ENCODE data around the gene CRTC2.
"Not testable (repeated sequence)": the region's sequence is repeated elsewhere in the genome, so short reads cannot be mapped to it uniquely, and the experiment has no call there.

Gene CRTC2

GRCh38 chr1:153958111-153958960 is at the start of gene CRTC2:
TSS of gene CRTC2 (minus strand) at chr1:153958612. CDS start at chr1:153958497, 115 bp downstream.
- DNase-seq (ENCODE audit: low read depth in 3 of 3): peak; percentile 94 to 97 (median 97)

GRCh38 chr1:154006136-154006535 is 47.7 kb upstream of the CRTC2 start:
- DNase-seq (ENCODE audit: low read depth in 3 of 3): no peak

GRCh38 chr1:154000420-154000819 is 42.0 kb upstream of the CRTC2 start:
- DNase-seq (ENCODE audit: low read depth in 3 of 3): no peak

GRCh38 chr1:153996882-153997281 is 38.5 kb upstream of the CRTC2 start:
- DNase-seq (ENCODE audit: low read depth in 3 of 3): not testable (repeated sequence)

GRCh38 chr1:153995640-153996039 is 37.2 kb upstream of the CRTC2 start:
- DNase-seq (ENCODE audit: low read depth in 3 of 3): no peak

DNA sequence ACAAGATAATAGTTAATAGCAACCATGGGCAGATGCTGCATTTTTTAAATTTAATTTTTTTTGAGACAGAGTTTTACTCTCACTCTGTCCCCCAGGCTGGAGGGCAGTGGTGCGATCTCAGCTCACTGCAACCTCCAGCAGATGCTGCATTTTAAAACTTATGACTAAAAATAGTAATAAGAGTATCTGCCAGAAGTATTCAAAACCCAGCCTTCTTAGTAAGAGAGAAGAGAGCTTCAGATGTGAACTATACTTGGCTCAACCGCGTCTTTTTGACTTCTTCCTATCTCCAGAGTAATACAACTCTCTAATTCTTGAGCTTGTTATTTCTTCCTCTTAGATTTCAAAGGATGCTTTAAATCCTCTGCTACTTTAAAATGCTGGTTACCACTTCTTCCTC is 36.8 kb upstream of the CRTC2 start:
- DNase-seq (ENCODE audit: low read depth in 3 of 3): no peak

DNA sequence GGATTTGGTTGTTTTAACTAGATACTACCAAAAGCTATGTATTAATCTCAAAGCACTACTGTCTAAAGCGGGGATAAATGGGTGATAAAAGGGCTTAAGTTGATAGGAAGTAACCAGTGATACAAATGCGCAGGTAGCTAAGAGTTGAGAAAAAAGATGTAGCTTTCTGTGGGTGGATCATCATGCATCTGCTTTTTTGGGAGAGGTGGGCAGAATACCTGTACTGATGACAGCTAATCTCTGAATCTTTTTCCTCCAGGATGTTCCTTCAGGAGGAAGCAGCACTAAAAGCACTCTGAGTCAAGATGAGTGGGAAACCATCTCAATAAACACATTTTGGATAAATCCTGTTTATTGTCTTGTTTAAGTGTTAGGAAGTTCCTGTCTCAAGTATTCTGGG is 33.4 kb upstream of the CRTC2 start:
- DNase-seq (ENCODE audit: low read depth in 3 of 3): no peak

GRCh38 chr1:153991151-153991630 is 32.8 kb upstream of the CRTC2 start:
- DNase-seq (ENCODE audit: low read depth in 3 of 3): no peak

- peak; percentile 68 to 81 (median 80) for DNase-seq (ENCODE audit: low read depth in 3 of 3)
Observed at GRCh38 chr1:153990468-153991150, 32.2 kb upstream of the CRTC2 start, which contains the start of gene RPS27. TSS of gene RPS27 (plus strand) at chr1:153990762. CDS start at chr1:153990797, 35 bp downstream.

DNA sequence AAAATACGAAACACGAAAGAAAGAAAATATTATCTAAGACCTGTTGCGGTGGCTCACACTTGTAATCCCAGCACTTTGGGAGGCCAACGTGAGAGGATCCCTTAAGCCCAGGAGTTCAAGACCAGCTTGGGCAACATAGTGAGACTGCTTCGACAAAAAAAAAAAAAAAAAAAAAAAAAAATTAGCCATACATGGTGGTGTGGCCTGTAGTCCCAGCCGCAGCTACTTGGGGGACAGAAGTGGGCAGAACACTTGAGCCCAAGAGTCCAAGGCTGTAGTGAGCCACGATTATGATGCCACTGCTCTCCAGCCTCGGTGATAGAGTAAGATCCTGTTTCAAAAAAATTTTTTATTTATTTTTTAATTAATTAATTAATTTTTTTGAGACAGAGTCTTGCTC is 29.2 kb upstream of the CRTC2 start:
- DNase-seq (ENCODE audit: low read depth in 3 of 3): no peak

DNA sequence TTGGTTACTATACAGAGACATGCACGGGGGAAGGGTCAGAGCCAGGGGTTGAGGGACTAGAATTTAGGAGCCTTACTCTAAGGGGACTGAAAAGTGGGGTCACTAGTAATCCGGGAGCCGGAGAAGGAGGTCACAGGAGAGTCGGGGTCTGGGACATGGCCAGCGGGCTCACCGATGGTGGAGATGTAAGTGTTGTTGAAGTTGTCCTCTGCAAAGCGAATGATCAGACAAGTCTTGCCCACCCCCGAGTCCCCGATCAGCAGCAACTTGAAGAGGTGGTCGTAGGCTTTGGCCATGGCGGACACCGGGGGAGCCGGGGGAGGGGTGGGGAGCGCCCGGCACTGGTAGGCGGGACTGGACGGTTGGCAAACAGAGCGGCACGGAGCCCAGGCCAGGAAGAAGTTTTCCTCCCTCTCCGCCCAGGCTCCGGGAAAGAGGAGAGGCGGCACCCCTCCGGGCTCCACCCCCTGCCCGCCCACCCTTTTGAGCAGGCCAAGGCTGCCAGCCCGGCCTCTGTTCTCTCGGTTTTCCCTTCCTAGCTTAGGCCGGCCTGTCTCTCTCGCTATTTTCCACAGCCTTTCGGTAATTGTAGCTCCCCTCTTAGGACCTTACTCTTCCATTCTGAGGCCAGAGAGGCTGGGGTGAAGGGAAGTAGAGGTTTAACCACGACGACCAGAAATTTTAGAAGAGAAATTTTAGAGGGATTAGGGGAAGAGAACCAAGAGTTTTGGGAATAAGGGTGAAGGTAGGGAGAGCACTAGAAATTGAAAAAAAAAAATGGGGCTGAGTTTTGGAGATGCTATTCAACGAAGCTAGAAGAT is 27.7 kb upstream of the CRTC2 start, which contains the start of gene RAB13:
Gene RAB13 (minus strand): TSS at position 399 of the 821 bp plus-strand sequence. CDS start 103 bp downstream, at position 296.
- no peak for DNase-seq (ENCODE audit: low read depth in 3 of 3)

GRCh38 chr1:153985341-153985912 is 27.0 kb upstream of the CRTC2 start:
- peak in 1 of 3 experiments; percentile 53 for DNase-seq (ENCODE audit: low read depth in 3 of 3)

DNA sequence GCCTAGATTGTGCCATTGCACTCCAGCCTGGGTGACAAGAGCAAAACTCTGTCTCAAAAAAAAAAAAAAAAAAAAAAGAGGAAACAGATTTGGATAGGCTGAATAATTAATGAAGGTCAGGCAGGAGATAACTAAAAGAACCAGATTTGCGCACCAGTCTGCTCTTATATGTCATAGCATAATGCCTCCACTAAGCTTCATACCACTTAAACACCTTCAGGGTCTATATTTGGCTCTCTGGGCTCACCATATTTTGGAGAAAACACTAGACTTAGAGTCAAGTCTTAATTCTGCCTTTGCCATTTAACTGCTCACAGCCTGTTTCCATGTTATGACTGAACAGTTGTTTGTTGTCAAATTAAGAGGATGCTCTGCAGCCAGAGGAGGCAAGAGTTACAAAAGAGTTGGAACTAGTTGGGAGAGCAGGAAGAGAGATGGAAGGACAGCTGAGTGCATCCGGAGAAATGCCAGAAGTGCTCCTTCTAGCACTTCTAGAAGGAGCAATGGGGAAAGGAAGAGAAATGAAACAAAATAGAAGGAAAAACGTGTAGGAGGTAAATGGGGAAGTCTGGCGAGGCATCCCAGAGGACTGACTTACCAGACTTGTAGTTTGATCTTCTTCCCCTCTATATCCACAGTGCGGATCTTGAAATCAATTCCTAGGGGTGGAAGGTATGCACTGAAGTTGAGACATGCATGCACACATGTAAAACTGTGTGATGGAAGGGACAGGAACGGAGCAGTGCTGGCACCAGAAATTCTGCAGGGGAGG is 25.9 kb upstream of the CRTC2 start:
- no peak for DNase-seq (ENCODE audit: low read depth in 3 of 3)

DNA sequence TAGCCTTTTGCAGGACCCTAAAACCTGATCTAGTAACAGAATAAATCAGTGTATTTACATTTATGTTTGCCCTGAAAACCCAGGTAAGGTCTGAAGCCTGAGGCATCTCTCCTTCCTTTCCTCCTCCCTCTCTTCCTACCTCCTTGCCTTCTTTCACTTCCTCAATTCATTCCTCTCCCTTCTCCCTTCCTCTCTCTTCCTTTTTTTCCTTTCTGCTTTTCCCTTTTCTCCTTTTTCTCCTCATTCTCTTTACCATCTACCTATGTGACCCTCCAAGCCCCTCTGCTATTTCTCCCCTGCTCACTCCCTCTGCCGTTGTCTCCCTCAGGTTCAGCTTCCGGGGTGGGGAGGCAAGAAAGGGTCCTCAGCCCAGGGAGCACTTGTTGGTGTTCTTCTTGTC is 23.3 kb upstream of the CRTC2 start:
- not testable (repeated sequence) for DNase-seq (ENCODE audit: low read depth in 3 of 3)

- not testable (repeated sequence) for DNase-seq (ENCODE audit: low read depth in 3 of 3)
Observed at GRCh38 chr1:153979091-153979490, 20.7 kb upstream of the CRTC2 start.

DNA sequence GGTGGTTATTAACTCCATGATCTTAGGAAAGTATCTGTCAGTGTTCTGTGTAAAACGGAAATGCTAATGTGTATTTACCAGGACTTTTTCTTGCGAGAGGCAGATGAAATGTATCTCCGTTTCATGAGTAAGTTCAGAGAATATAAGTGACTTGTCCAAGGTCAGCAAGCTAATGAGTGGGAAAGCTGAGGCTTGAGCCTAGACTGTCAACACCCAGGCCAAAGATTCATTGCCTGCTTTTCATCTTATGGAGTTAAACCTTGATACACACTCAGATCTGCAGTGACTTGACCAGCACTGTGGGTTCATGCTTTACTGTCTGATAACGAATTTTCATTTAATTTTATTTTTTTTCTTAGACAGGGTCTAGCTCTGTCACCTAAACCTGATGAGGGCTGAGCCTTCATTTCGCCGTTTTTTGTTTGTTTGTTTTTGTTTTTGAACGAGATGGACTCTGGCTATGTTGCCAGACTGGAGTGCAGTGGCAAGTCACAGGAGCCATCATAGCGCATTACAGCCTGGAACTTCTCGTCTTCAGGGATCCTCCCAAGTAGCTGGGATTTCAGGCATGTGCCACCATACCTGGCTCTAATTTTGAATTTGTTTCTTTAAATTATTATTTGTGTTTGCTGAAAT is 20.0 kb upstream of the CRTC2 start:
- DNase-seq (ENCODE audit: low read depth in 3 of 3): no peak

- peak; percentile 74 to 86 (median 80) for DNase-seq (ENCODE audit: low read depth in 3 of 3)
Observed at GRCh38 chr1:153977250-153978240, 19.1 kb upstream of the CRTC2 start, which contains the start of gene JTB. TSS of gene JTB (minus strand) at chr1:153977674. CDS start at chr1:153977252, 422 bp downstream.

- no peak for DNase-seq (ENCODE audit: low read depth in 3 of 3)
Observed at GRCh38 chr1:153976819-153977249, 18.4 kb upstream of the CRTC2 start.

- no peak for DNase-seq (ENCODE audit: low read depth in 3 of 3)
Observed at GRCh38 chr1:153973525-153973924, 15.1 kb upstream of the CRTC2 start.

All from stimulated activated CD4-positive, alpha-beta T cell treated with anti-CD3 and anti-CD28 coated beads, TNF-alpha, amount 100 ng/mL, for 24 hours (primary cell).